ENCODE measurements around the gene CPSF3.
A peak's percentile ranks its signal among the peaks of the same experiment; 100 is the strongest.
"Not testable (repeated sequence)": the region's sequence is repeated elsewhere in the genome, so short reads cannot be mapped to it uniquely, and the experiment has no call there.

The CPSF3 gene

GRCh38 chr2:9394816-9395215, 28.6 kb upstream of the CPSF3 start:
- DNase-seq = no peak

GRCh38 chr2:9397201-9397600, 26.3 kb upstream of the CPSF3 start:
- no peak for DNase-seq

- not testable (repeated sequence) for DNase-seq
Observed at GRCh38 chr2:9398251-9398650, 25.2 kb upstream of the CPSF3 start.

GRCh38 chr2:9398881-9399780, 24.3 kb upstream of the CPSF3 start:
- no peak for DNase-seq

GRCh38 chr2:9400268-9401058, 23.0 kb upstream of the CPSF3 start:
- DNase-seq = no peak

- DNase-seq = no peak
Observed at GRCh38 chr2:9401059-9401547, 22.4 kb upstream of the CPSF3 start.

GRCh38 chr2:9401646-9402371, 21.6 kb upstream of the CPSF3 start:
- DNase-seq = no peak

GRCh38 chr2:9403924-9404323, 19.5 kb upstream of the CPSF3 start:
- DNase-seq = no peak

GRCh38 chr2:9404451-9404850, 19.0 kb upstream of the CPSF3 start:
- DNase-seq = no peak

- no peak for DNase-seq
Observed at GRCh38 chr2:9405636-9406035, 17.8 kb upstream of the CPSF3 start.

GRCh38 chr2:9406529-9407362, 16.7 kb upstream of the CPSF3 start:
- DNase-seq = no peak

GRCh38 chr2:9407363-9407811, 16.1 kb upstream of the CPSF3 start:
- no peak for DNase-seq

GRCh38 chr2:9408641-9409151, 14.8 kb upstream of the CPSF3 start:
- peak in 1 of 14 donors; percentile 70 for DNase-seq

- DNase-seq = no peak
Observed at GRCh38 chr2:9410108-9410507, 13.3 kb upstream of the CPSF3 start.

GRCh38 chr2:9412781-9413180, 10.7 kb upstream of the CPSF3 start:
- no peak for DNase-seq

GRCh38 chr2:9415516-9416169, 7.8 kb upstream of the CPSF3 start:
- no peak for DNase-seq

GRCh38 chr2:9416267-9416961, 7.0 kb upstream of the CPSF3 start:
- no peak for DNase-seq

GRCh38 chr2:9416962-9417316, 6.5 kb upstream of the CPSF3 start:
- DNase-seq = no peak

GRCh38 chr2:9417725-9418124, 5.7 kb upstream of the CPSF3 start:
- no peak for DNase-seq

GRCh38 chr2:9418746-9419145, 4.7 kb upstream of the CPSF3 start:
- no peak for DNase-seq
